GM12891 (cell line): ENCODE data around the gene EHD2.

Experiments used
- PAX5 ChIP-seq: IDR thresholded peaks from 2 replicates; pipeline ENCODE4 v1.6.1; 2011; ENCODE audit warnings: low read length, moderate library complexity, mild to moderate bottlenecking; ENCODE audit not compliant: insufficient read depth, severe bottlenecking
- POLR2A ChIP-seq: IDR thresholded peaks from 2 replicates; pipeline ENCODE4 v1.6.1; 2011; ENCODE audit warnings: low read depth, low read length, control low read depth
- POLR2AphosphoS5 ChIP-seq: IDR thresholded peaks from 2 replicates; pipeline ENCODE4 v1.6.1; 2011; ENCODE audit warnings: low read depth, low read length, control low read depth
- POU2F2 ChIP-seq: IDR thresholded peaks from 2 replicates; pipeline ENCODE4 v1.6.1; 2011; ENCODE audit warnings: low read depth, mild to moderate bottlenecking, control low read depth, low read length, moderate library complexity
- SPI1 ChIP-seq: IDR thresholded peaks from 2 replicates; pipeline ENCODE4 v1.6.1; 2011; ENCODE audit warnings: low read depth, low read length, control low read depth
- TAF1 ChIP-seq: IDR thresholded peaks from 2 replicates; pipeline ENCODE4 v1.6.1; 2011; ENCODE audit warnings: low read depth, low read length, control low read depth

DNA sequence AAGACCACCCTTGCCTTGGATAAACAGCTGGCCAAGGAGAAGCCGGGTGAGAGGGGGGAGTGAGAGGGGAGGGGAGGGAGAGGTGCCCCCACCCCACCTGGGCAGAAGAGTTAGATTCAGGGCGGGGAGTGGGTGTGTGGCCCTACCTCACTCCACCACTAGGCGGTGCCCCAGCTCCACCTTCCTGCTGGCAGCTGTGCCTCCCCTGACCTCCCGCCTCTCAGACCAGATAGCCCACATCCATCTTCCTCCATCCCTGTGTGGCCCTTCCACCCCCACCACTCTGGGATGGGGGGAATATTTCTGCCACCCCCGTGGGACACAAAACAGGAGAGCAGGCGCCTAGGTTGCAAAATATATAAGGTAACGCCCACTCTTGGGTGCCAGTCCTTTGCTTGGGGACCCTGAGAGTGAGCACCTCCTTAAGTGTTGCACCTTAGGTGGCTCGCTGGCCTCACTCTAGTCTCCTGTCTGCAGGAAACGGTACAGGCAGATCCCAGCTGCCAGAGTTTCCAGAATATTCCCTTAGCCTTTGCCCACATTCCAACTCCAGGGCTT, 13.8 kb upstream of the EHD2 start:
- no peak for TF ChIP-seq POU2F2
- no peak for TF ChIP-seq POLR2A
- TF ChIP-seq POLR2AphosphoS5: no peak
- no peak for TF ChIP-seq SPI1
- TF ChIP-seq TAF1: no peak
- no peak for TF ChIP-seq PAX5
